HG02852 (cell line): ENCODE data around the gene LIG1.
A peak's percentile ranks its signal among the peaks of the same experiment; 100 is the strongest.

Source experiments
- ATAC-seq: cut with Tn5 transposase; IDR thresholded peaks from one replicate; pipeline ENCODE4 v1.9.1; 2021; ENCODE audit warnings: mild to moderate bottlenecking, moderate library complexity; ENCODE audit not compliant: unreplicated experiment

LIG1 gene

GRCh38 chr19:48182434-48182833 lies 12.3 kb upstream of the LIG1 start:
- ATAC-seq, result no peak

DNA sequence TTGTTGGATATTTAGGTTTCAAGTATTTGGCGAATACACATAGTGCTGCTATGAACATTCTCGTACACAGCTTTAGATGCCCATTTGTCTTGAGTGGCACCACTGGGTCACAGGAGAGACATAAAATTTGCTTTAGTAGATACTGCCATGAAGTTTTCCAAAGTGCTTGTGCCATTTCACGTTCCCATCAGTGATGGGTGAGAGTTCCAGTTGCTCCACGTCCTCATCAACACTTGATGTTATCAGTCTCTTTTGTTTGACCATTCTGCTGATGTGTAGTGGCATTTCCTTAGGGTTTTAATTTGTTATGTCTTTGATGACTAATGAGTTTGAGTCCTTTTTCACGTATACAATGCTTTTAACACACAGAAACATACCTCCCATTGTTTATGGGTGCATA lies 11.4 kb upstream of the LIG1 start:
- no peak for ATAC-seq

GRCh38 chr19:48176226-48176625 lies 6.1 kb upstream of the LIG1 start:
- ATAC-seq, result no peak

GRCh38 chr19:48175578-48175977 lies 5.4 kb upstream of the LIG1 start:
- ATAC-seq, result no peak

- ATAC-seq, result no peak
Measured at GRCh38 chr19:48174445-48175030, 4.4 kb upstream of the LIG1 start.

DNA sequence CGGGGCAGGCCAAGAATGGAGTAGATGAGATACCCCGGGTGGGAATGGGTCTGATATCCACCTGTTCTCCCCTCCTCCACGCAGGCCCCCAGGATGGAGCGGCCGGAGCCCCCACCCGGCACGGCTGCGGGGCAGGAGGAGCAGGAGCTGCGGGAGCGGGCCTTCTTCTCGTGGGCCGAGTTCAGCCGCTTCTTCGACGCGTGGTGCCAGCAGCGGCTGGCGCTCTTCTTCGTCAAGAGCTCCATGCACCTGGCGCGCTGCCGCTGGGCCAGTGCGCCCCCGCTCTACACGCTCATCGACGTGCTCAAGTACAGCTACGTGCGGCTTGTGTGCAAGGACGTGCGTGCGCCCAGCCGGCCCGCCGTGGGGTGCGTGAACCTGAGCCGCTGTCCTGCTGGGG lies 1.6 kb upstream of the LIG1 start:
- no peak for ATAC-seq

DNA sequence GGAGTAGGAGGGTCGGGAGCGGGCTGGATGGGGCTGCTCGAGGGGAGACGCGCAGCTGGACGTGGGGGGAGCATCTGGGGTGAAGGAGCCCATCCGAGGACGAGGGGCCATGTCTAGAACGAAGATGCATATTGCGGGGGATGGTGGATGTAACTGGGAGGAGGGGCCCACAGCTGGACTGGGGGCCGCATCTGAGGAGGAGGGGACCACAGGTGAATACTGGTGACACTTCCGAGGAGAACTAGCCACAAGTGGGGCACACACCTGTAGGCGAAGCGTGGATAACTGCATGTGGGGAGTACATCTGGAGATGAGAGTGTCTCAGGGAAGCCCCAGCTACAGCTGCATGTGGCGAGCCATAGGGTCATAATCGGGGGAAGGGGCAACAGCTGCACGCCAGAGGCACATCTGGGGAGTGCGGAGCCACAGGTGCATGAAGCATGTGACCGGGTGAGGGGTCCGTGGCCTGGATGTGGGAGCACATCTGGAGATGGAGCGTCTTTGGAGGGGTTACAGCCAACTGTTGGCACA lies 738 bp upstream of the LIG1 start:
- ATAC-seq, result no peak

GRCh38 chr19:48169578-48169938 lies 586 bp downstream of the LIG1 start:
- ATAC-seq, result peak; percentile 11

DNA sequence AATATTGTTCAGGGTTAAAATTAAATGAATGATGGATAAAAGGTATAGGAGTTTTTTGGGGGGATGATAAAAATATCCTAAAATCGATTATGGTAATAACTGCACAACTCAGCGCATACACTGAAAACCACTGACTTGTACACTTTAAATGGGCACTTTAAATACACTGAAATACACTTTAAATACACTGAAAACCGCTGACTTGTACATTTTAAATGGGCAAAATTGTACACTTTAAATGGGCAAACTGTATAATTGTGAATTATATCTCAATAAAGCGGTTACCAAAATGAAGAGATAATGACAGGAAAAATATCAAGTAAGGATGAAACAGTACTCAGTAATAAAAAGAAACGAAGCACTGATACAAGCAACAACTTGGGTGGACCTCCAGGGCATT lies 1.5 kb downstream of the LIG1 start:
- ATAC-seq, result no peak

GRCh38 chr19:48158210-48158790 lies 11.8 kb downstream of the LIG1 start:
- no peak for ATAC-seq

- no peak for ATAC-seq
Measured at GRCh38 chr19:48154003-48154402, 16.1 kb downstream of the LIG1 start.

DNA sequence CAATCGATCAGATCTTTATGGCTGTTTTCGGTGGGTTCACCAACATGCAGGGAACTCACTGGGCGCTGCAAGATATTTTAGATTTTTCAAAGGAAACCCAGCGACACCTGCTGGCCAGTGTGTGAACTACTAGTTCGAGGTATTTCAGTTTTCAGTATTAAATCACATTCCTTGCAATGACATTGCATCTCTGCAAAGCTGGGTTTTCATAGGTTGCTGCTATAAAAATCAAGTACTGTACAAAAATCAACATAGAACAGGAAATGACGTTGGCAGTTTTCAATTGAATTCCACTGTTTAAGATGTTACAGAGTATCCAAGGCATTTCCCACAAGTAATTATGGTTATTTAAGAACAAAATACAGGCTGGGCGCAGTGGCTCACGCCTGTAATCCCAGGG lies 17.6 kb downstream of the LIG1 start:
- ATAC-seq, result no peak

DNA sequence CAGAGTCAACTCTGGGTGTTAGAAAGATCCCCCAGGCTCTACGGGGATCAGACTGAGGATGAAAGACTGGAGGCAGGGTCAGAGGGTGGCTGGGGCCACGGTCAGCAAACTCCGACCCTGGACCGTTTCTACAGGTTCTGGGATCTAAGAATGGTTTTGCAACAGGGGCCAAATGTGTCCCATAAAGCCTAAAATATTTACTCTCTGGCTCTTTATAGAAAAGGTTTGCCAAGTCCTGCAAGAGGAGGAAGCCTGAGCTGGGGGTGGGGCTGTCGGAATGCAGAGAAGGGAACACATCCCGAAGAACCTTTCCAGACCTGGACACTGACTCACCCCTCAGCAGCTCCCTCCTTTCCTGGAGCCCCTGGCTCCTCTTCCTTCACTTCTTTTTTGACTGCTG lies 20.7 kb downstream of the LIG1 start:
- no peak for ATAC-seq

GRCh38 chr19:48148576-48148975 lies 21.6 kb downstream of the LIG1 start:
- no peak for ATAC-seq

DNA sequence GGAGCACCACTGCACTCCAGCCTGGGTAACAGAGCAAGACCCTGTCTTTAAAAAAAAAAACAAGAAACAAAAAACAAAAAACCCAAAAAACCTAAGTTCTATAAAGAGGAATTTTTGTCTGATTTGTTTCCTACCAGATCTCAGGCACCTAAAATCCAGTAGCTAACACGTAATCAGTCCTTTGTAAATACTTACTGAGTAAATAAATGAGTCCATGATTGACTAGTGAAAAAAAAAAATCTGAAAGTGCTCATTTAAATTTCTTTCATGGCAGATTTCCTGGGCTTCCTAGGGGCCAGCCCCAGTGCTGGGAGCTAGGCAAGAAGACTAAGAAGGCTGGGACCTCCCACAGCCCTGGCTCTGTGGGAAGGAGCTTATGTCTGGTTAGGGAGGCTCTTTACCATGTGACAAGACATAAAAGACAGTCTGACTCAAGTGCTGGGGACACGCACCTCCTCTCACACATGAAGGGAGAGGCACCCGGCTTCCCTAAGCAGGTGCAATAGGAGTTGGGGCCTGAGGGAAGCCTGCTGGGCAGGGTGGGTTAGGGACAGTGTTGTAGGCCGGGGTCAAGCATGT lies 22.5 kb downstream of the LIG1 start:
- ATAC-seq, result no peak

DNA sequence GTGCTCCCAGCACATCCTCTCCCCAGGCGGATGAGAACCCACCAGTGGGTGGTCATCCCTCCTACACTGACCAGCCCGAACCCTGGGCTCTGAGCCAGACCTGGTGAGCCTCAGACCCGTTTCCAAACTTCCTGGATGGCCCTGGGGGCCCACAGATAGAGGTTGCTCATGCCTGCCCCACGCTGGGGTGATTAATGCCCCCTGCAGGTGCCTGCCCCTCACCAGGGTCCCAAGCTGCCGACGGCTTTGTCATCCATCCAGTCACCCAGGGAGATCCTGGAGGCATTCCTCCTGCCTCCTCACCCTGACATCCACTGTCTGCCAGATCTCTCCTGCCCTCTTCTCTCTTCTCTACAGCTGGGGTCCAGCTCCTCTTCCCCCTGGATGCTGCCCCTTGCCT lies 31.1 kb downstream of the LIG1 start:
- ATAC-seq, result no peak

- ATAC-seq, result no peak
Measured at GRCh38 chr19:48137411-48137810, 32.7 kb downstream of the LIG1 start.

DNA sequence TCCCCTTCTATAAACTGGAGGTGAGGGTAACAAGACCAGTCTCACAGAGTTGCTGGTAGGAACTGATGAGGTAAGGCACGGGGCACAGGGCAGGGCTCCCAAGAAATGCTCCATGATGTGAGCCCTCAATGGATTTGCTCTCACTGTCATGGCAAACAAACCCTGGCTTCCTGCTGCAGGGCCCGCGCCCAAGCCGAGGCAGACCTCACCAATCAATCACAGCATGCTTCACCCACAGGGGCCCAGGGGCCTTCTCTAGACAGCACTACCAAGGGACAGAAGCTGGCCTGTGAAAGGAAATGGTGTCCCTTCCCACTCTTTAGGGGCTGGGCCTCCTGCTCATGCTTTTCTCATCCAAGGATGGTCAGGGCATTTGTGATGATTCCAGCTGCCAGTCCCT lies 33.6 kb downstream of the LIG1 start:
- no peak for ATAC-seq

DNA sequence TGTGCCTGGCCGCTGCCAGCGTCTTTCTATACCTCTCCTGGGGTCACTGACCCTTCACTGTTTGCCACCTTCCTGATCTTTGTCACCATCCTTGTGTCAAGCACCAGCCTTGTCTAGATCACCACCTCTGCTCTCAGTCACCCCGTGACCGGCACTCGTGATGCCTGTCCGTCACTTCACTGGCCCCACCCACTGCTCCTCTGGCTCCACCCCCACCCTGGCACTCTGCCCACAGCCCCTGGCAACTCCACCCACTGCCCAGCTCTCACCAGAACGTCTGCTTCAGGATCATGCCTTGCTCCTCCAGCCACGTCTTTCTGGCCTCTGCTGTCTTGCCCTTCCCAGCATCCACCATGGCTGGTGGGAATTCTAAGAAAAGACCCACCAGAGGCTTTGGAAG lies 34.7 kb downstream of the LIG1 start:
- ATAC-seq, result no peak

DNA sequence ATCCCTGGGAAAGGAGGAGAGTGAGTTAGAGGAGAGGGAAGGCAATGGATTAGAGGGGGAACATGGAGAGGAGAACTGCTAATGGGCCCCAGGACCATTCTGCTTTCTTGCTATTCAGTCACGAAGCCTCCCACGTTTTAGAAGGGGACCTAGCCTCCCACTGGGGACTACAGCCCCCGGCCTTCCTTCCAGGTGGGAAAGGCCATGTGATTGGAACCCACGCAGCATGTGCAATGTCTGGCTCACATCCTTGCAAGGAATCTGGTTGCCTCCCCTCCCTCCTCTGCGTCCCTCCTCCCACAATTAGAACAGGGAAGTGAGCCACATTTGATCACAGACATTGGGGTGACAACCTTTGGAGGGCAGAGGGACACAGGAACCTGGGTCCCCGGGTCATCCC lies 37.0 kb downstream of the LIG1 start:
- ATAC-seq, result no peak

- ATAC-seq, result no peak
Measured at GRCh38 chr19:48127561-48127960, 42.6 kb downstream of the LIG1 start.

GRCh38 chr19:48123907-48124651 lies 46.1 kb downstream of the LIG1 start:
- no peak for ATAC-seq
